ENCODE measurements around the gene DISC1.

The DISC1 gene

GRCh38 chr1:232059726-232060374 lies 433.3 kb downstream of the DISC1 start:
- no peak for TF ChIP-seq SP1 (IDR thresholded peaks at IDR 0.05)
- TF ChIP-seq L3MBTL2 (conservative IDR thresholded peaks at IDR 0.05): no peak
- no peak for TF ChIP-seq TARDBP (IDR thresholded peaks at IDR 0.05)
- no peak for TF ChIP-seq HDGF (IDR thresholded peaks at IDR 0.05; ENCODE audit: borderline replicate concordance)
- TF ChIP-seq LEF1 (IDR thresholded peaks at IDR 0.05; ENCODE audit: borderline replicate concordance): no peak
- no peak for TF ChIP-seq SUZ12 (IDR thresholded peaks at IDR 0.05)
- no peak for TF ChIP-seq BHLHE40 (IDR thresholded peaks at IDR 0.05; ENCODE audit: borderline replicate concordance)
- TF ChIP-seq CTBP1 (IDR thresholded peaks at IDR 0.05; ENCODE audit: borderline replicate concordance): no peak
- no peak for TF ChIP-seq ARNT (IDR thresholded peaks at IDR 0.05)
- no peak for TF ChIP-seq ELF4 (IDR thresholded peaks at IDR 0.05)
- TF ChIP-seq, protein P1, sequence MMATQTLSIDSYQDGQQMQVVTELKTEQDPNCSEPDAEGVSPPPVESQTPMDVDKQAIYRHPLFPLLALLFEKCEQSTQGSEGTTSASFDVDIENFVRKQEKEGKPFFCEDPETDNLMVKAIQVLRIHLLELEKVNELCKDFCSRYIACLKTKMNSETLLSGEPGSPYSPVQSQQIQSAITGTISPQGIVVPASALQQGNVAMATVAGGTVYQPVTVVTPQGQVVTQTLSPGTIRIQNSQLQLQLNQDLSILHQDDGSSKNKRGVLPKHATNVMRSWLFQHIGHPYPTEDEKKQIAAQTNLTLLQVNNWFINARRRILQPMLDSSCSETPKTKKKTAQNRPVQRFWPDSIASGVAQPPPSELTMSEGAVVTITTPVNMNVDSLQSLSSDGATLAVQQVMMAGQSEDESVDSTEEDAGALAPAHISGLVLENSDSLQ (IDR thresholded peaks at IDR 0.05): no peak
- no peak for TF ChIP-seq ZNF384 (IDR thresholded peaks at IDR 0.05)
- TF ChIP-seq FOXK2 (IDR thresholded peaks at IDR 0.05): no peak
- no peak for TF ChIP-seq NFRKB (IDR thresholded peaks at IDR 0.05)
- no peak for TF ChIP-seq FOXA1 (IDR thresholded peaks at IDR 0.05)
- no peak for TF ChIP-seq FOXM1 (IDR thresholded peaks at IDR 0.05; ENCODE audit: borderline replicate concordance)
- ChIA-PET POLR2A (no interaction called here), CTCF (no interaction called here)
- DNase-seq (ENCODE audit: extremely low spot score): no peak

- CTCF ChIA-PET: no interaction called here
- no peak for DNase-seq (ENCODE audit: extremely low spot score)
- TF ChIP-seq ELF4 (IDR thresholded peaks at IDR 0.05) (no peak), HDGF (IDR thresholded peaks at IDR 0.05; ENCODE audit: borderline replicate concordance) (no peak), TARDBP (IDR thresholded peaks at IDR 0.05) (no peak)
- TF ChIP-seq, protein P1 (IDR thresholded peaks at IDR 0.05): no peak
Observed at GRCh38 chr1:232062967-232063366, 436.4 kb downstream of the DISC1 start.

GRCh38 chr1:232066521-232066920 lies 439.9 kb downstream of the DISC1 start:
- ChIA-PET CTCF (no interaction called here), POLR2A (no interaction called here)
- TF ChIP-seq, protein P1 (IDR thresholded peaks at IDR 0.05): no peak
- TF ChIP-seq L3MBTL2 (conservative IDR thresholded peaks at IDR 0.05): no peak
- TF ChIP-seq NFRKB (IDR thresholded peaks at IDR 0.05): no peak
- TF ChIP-seq LEF1 (IDR thresholded peaks at IDR 0.05; ENCODE audit: borderline replicate concordance): no peak
- no peak for TF ChIP-seq SP1 (IDR thresholded peaks at IDR 0.05)
- no peak for TF ChIP-seq FOXA1 (IDR thresholded peaks at IDR 0.05)
- no peak for TF ChIP-seq ZNF384 (IDR thresholded peaks at IDR 0.05)
- no peak for TF ChIP-seq FOXK2 (IDR thresholded peaks at IDR 0.05)
- no peak for TF ChIP-seq CTBP1 (IDR thresholded peaks at IDR 0.05; ENCODE audit: borderline replicate concordance)
- TF ChIP-seq SUZ12 (IDR thresholded peaks at IDR 0.05): no peak
- DNase-seq (ENCODE audit: extremely low spot score): no peak

More at GRCh38 chr1:232062967-232063366, 436.4 kb downstream of the DISC1 start:
- POLR2A ChIA-PET: no interaction called here

DNA sequence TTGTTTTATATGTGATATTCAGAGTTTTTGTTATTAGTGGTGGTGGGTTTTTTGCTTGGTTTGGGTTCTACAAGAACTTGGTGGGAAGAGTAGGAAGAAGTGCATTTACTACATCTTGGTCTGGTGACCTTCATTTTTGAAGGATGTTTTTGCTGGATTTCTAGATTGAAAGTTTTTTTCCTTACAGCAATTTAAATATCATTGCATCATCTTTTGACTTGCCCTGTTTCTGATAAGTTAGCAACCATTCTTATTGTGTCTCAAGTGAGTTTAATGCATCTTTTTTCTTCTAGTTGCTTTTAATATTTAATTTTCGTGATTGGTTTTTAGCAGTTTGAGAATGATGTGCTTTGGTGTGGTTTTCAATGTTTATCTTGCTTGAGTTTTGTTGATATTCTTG lies 447.7 kb downstream of the DISC1 start:
- DNase-seq (ENCODE audit: extremely low spot score): no peak
- no peak for TF ChIP-seq L3MBTL2 (conservative IDR thresholded peaks at IDR 0.05)
- no peak for TF ChIP-seq HDGF (IDR thresholded peaks at IDR 0.05; ENCODE audit: borderline replicate concordance)
- CTCF ChIA-PET: no interaction called here
- POLR2A ChIA-PET: no interaction called here

- TF ChIP-seq BHLHE40 (IDR thresholded peaks at IDR 0.05; ENCODE audit: borderline replicate concordance): no peak
- no peak for TF ChIP-seq SP1 (IDR thresholded peaks at IDR 0.05)
- POLR2A ChIA-PET: no interaction called here
- DNase-seq (ENCODE audit: extremely low spot score): no peak
- CTCF ChIA-PET: no interaction called here
Observed at GRCh38 chr1:232077809-232078208, 451.2 kb downstream of the DISC1 start.

- TF ChIP-seq L3MBTL2 (conservative IDR thresholded peaks at IDR 0.05): no peak
- TF ChIP-seq, protein P1 (IDR thresholded peaks at IDR 0.05): 0 out of 2 replicates have a peak, but pooled peaks have one; percentile 30
- DNase-seq (ENCODE audit: extremely low spot score): peak; percentile 28
- ChIA-PET CTCF (no interaction called here), POLR2A (no interaction called here)
Observed at GRCh38 chr1:232084584-232085223, 458.1 kb downstream of the DISC1 start.

GRCh38 chr1:232090816-232091215 lies 464.2 kb downstream of the DISC1 start:
- no peak for DNase-seq (ENCODE audit: extremely low spot score)
- no peak for TF ChIP-seq CTBP1 (IDR thresholded peaks at IDR 0.05; ENCODE audit: borderline replicate concordance)
- ChIA-PET CTCF (no interaction called here), POLR2A (no interaction called here)
